GM18498 (cell line): ENCODE results near the gene TGFBR3.
"Not testable (repeated sequence)": the region's sequence is repeated elsewhere in the genome, so short reads cannot be mapped to it uniquely, and the experiment has no call there.

Source experiments
- ATAC-seq: cut with Tn5 transposase; IDR thresholded peaks from one replicate; pipeline ENCODE4 v1.9.1; 2021; ENCODE audit warnings: mild to moderate bottlenecking, moderate library complexity; ENCODE audit not compliant: unreplicated experiment

The TGFBR3 gene

DNA sequence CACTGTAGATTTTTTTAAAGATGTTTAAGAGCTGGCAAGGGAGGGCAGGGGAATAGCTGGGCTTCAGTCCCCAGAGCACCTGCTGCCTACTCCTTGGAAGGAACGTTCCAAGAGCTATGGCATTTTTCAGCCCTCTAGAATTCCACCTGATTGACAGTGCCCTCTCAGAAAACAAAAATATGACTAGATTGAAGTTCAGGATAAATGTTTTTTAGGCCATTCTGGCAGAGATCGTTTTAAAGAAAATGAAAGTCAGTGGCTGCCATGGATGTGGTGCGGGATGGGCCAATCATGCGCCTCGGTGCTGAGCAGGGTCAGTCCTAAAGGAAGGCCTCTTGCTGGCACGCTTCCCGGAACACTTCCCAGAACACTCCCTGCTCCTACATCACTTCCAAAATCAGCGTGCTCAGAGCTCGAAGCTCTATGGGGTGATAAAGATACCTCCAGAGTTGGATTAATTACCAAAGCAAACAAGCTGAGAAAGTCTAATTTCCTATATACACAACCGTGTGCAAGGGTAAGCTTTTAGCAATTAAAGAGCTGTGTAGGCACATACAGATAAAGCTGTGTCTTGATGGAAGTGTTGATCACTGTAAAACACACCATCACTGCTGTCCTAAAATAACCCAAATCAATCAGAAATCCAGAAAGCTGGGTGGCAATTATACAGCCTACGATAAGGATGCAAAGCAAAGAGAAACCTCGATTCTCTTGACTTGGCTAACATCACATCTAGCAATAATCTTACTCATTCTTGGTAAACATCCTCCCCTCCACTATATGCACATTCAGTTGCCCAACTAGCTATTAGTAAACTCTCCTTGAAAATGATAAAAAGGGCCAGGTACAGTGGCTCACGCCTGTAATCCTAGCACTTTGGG is 34.6 kb downstream of the TGFBR3 start:
- no peak for ATAC-seq

DNA sequence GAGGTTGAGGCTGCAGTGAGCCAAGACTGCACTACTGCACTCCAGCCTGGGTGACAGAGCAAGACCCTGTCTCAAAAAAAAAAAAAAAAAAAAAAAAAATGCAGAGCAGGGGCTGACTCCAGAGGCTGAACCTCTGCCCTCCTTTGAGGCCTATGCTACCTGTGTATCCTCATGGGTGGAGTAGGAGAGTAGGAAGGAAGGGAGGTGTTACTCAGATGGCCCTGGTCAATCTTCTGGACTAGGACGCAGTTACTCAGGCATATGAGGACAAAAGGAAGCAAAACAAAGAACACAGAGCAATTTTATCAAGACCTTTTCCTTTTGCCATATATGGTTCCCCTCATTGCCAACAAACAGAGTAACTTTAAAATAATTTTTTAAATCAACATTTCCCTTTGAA is 35.2 kb downstream of the TGFBR3 start:
- no peak for ATAC-seq

DNA sequence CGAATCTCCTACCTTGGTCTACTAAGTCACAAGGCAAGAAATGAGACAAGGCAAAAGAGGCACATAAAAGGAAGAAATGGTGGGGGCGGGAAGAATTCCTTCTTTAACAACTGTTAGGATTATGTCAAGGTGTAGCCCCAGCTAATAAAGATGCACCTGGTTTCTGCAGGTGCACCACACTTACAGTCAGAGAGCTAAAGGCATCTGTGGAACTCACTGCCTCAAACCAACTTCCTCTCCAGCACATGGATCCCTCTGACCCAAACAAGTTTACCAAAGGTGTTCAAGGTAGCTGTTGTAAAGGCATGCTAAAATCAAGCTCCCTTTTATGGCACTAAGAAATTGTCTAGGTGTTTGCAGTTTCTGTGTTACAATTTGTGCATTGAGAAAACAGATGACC is 38.1 kb downstream of the TGFBR3 start:
- no peak for ATAC-seq

GRCh38 chr1:91846639-91847013 is 39.3 kb downstream of the TGFBR3 start:
- no peak for ATAC-seq

DNA sequence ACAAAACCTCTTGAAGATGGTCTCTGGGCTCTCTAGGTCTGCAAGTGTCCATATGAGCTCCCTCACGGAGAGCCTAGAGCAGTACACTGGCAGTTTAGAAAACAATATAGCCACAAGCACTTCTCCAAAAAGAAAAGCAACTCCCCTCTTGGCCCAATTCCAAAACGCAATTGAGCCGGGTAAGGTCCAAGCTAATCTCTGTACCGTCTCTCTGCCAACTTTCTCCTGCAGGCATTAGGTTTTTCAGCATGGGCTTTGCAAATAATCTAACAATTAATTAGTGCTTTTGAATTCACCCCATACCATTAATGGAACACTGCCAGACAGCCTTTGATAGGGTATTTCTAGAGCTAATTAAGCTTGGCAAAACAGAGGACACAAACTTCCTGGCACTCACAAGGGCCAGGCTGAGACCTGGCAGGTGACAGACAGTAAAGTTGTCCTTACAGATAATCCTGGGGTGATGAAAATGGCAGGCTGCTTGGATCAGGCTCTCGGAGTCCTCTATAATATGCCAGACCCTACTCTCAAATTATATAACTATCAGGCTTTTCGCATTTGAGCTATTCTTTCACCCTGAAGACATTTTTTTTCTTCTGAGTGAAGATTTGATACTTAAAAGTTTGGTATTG is 39.8 kb downstream of the TGFBR3 start:
- ATAC-seq = no peak

GRCh38 chr1:91844862-91845528 is 41.0 kb downstream of the TGFBR3 start:
- no peak for ATAC-seq

DNA sequence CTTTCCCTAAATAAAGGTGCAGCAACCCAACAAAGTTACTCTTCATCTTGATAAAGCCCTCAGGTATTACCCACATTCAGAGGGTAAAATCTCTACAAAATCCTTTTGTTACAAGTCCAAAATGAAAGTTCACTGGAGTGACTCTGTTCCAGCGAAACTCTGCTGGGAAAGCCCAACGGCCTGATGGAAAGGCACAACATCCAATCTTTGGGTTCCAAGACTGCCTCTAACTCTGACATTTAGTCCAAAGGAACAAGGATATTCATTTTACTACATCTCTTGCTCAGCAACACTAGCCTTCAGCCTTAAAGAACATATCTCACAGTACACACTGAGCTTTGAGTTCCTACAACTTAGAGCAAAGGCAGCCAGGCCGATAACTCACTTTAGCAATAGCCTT is 42.1 kb downstream of the TGFBR3 start:
- ATAC-seq = no peak

DNA sequence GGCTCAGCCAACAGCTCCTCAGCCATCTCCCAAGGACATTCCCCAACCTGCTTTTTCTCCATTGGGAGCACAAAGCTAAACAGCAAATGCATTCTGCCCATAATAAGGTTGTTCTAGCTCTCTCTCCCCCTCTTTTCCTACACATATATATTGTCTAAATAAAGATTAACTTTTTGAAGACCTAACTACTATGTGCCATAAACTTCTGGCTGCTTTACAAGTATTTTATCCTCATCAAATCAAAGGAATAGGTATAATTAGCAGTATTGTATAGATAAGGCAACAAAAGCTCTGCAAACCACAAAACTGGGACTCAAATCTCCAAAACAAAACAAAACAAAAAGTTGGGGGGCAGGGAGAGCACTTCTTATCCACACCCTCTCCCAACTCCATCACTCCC is 43.4 kb downstream of the TGFBR3 start:
- no peak for ATAC-seq

DNA sequence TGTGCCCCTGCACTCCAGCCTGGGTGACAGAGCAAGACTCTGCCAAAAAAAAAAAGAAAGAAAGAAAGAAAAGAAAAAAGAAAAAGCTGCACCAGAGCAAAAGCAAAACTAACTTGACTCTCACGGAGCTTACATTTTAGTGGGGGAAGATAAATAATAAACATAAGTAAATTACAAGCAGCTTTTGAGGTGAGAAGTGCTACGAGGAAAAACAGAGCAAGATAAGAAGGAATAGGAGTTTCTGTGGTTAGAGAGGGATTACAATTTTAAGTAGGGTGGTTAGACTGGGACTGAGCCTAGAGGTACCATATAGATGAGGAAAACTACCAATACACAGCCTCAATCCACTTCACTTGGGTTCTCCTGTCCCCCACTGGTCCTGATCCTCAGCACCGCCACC is 43.9 kb downstream of the TGFBR3 start:
- no peak for ATAC-seq

- ATAC-seq = not testable (repeated sequence)
Observed at GRCh38 chr1:91840276-91840675, 45.7 kb downstream of the TGFBR3 start.

GRCh38 chr1:91836331-91837040 is 49.5 kb downstream of the TGFBR3 start:
- ATAC-seq = no peak

GRCh38 chr1:91835087-91835521 is 50.8 kb downstream of the TGFBR3 start:
- no peak for ATAC-seq

GRCh38 chr1:91834549-91834948 is 51.4 kb downstream of the TGFBR3 start:
- ATAC-seq = not testable (repeated sequence)

GRCh38 chr1:91833946-91834345 is 52.0 kb downstream of the TGFBR3 start:
- ATAC-seq = no peak

DNA sequence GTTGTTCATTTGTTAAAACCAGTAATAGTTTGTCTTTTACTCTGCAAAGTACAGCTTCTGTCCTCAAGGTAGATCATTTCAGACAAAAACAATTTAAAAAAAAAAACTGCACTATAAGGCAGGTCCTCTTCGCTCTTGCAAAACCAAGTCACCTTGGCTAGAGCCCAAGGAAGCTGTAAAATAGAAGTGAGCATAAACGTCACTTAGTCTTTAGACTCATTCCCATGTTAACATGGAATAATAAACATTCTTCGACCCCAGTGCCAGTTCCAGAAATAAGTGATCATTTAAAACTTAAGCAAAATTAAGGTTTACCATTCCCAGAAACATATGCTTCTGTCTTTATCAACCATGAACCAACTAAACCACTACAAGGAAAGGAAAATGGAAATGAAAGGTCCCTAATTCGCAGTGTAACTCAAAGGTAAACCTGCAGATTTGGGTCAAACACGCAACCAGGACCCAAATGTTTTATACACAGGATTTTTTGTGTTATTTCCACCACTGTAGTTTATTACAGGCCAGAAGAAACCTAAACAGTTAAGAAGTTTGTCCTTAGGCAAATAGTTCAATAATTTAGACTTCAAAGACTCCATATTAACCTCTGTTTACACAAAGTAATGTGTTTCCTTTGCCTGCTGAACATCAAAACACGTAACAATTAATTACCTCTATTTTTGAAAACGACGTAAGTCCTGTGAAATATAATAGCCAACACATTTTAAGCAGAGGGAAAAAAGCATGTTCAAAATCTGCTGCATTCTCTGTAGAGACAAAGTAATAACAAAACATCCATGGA is 54.6 kb downstream of the TGFBR3 start:
- no peak for ATAC-seq

DNA sequence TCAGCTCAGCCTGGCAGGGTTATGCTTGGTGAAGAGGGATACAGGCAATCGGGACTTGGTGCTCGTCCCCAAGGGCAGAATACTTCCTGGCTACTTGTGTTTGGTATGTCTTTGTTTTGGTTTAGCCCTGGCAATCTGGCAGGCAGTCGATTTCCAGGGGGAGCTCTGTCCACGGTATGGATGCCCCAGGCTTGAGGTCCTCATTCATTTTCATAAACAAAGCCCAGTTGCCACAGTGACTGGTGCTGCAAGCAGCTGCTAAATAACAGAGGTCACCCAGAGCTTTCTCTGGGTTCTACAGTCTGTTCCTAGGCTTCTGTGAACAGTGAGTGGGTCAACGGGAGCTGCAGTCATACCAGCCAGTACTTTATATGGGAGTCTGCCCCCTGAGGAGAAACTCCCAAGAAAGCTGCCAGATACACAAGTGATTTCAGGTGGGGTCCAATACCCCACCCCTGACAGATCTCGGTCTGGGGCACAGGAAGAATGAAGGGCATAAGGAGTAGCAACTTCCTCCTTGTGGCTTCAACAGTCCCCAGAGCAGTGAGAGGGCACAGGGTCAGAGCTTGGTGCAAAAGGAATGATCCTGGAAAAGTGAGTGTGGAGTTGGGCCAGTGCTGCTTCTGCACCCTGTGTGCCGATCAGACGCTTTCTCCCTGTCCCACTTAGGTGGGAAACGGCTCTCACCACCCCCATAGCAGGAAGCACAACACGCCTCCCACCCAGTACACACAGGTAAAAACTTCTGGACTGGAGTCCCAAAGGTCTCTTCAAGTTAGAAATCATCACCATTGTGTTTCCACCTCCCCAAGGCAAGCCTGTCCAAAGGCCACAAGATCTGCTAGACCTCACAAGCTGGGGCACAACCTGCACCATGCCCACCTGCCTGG is 55.5 kb downstream of the TGFBR3 start:
- no peak for ATAC-seq

DNA sequence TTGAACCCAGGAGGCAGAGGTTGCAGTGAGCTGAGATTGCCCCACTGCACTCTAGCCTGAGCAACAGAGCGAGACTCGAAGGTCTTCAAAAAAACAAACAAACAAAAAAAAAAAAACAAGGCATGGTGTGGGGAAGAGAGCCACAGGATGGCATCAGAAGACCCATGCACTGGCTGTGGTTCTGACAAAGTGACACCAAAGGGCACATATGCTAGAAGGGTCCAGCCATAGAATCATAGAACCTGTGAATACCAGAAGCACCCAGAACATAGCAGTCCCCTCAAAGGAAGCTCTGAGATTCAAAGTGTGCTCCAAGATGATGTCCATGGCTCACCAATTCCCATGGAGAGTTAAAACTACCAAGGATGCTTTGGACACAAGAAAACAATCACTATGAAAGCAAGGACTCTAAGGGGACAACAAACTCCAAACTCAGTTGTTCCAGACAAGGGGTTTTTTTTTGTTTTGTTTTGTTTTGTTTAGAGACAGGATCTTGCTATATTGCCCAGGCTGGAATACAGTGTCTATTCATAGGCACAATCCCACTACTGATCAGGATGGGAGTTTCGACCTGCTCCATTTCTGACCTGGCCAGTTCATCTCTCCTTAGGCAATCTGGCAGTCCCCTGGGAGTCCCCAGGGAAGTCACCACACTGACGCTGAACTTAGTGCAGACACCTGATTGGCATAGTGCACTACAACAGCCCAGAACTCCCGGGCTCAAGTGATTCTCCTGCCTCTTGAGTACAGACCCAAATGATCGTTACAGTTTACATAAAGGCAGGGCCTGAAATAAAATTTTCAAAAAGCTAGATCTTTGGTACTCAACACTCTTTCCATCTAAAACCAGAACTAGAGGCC is 56.4 kb downstream of the TGFBR3 start:
- ATAC-seq = no peak

DNA sequence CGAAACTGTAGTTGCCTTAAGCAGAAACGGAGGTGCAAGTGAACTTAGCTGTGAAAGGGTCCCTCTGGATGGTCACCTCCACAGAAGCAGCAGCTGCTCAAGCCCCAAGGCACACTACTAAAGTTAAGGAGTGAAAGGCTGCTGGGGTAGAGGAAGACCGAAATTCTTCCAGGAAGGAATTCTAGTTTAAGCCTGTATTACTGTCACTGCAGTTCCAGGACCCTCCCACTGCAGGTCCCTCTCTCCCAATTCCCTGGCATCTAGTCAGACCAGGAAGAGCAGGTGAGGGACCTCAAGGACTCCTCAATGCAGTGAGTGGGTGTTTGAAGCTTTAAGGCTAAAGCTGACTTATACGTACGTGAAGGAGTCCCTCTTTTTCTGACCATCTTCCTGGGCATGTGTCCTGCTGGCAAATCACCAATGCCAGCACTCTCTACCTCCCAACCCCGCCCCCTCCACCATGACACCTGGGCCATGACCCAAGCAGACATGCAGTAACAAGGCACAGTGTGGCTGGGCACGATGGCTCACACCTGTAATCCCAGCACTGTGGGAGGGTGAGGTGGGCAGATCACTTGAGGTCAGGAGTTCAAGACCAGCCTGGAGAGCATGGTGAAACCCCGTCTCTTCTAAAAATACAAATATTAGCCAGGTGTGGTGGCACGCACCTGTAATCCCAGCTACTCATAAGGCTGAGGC is 57.2 kb downstream of the TGFBR3 start:
- no peak for ATAC-seq
